Endothelial cell of umbilical vein (primary cell): ENCODE measurements around the gene MBD1. TPM values are rescaled to one million over a fixed set of nuclear protein-coding genes. Genes with fewer than 3 reads are reported as not detected.

ENCODE experiments used
- BruUV-seq: library from RNA; stranded (reverse); fragments of 400-500 nt; replicated peaks from 2 replicates; lab custom pipeline; 2021; lab: Mats Ljungman, UMichigan
- CTCF ChIA-PET: fragments of 300-600, 350-600 bp; sonication (Branson Sonifier 250); formaldehyde crosslinking; loops from one replicate; lab custom pipeline; 2021; ENCODE audit warnings: antibody characterized with exemption, inconsistent platforms; lab: Charles Lee
- POLR2A ChIA-PET: fragments of 300-600, 350-600 bp; sonication (Branson Sonifier 250); formaldehyde crosslinking; loops from one replicate; lab custom pipeline; 2021; ENCODE audit warnings: antibody characterized with exemption, inconsistent platforms; lab: Charles Lee
- DNase-seq: peaks from one replicate; pipeline ENCODE4 v3.0.0-alpha.2; 2011; ENCODE audit warnings: low read depth, low spot score
- FAIRE-seq: peaks from 2 replicates; lab custom pipeline; 2011; peaks lifted over from hg19 to GRCh38; lab: Jason Lieb, UNC
- H2AFZ ChIP-seq: 2 replicates; pipeline ENCODE4 v1.6.0; 2012; ENCODE audit warnings: low read depth, low read length, control low read depth, inconsistent platforms
- H3K27ac ChIP-seq: 2 replicates; pipeline ENCODE4 v1.5.1; 2011; ENCODE audit warnings: low read depth, mild to moderate bottlenecking, control low read depth, low read length, moderate library complexity; ENCODE audit not compliant: insufficient read depth
- H3K27me3 ChIP-seq, 2 experiments: 2 replicates each; pipeline versions ENCODE4 v1.6.0 to v1.6.1; 2011; ENCODE audit warnings: low read length in 2 of 2, mixed read lengths in 1 of 2; ENCODE audit not compliant: control insufficient read depth in 2 of 2, insufficient read depth in 2 of 2
- H3K36me3 ChIP-seq, 2 experiments: 2 replicates in 1 of 2; 3 replicates in 1 of 2; pipeline ENCODE4 v1.5.1; 2011; ENCODE audit warnings: low read length in 2 of 2, mild to moderate bottlenecking in 1 of 2, moderate library complexity in 1 of 2; ENCODE audit not compliant: control insufficient read depth in 2 of 2, insufficient read depth in 2 of 2; ENCODE audit errors: extremely low read depth in 1 of 2
- H3K4me1 ChIP-seq: 3 replicates; pipeline ENCODE4 v1.5.1; 2011; ENCODE audit warnings: mild to moderate bottlenecking, low read length; ENCODE audit not compliant: control insufficient read depth, insufficient read depth; ENCODE audit errors: extremely low read depth
- H3K4me2 ChIP-seq: 2 replicates; pipeline ENCODE4 v1.6.1; 2011; ENCODE audit warnings: low read length, control low read depth, mixed read lengths; ENCODE audit not compliant: insufficient read depth
- H3K4me3 ChIP-seq, 3 experiments: fragments of 200-600 bp in 1 of 3; sonication (generic), shearing (Covaris generic) in 1 of 3; replicated peaks in 1 of 3; 2 replicates each; pipeline ENCODE4 v1.5.1; 2011 to 2016; ENCODE audit warnings: control low read depth in 3 of 3, low read length in 3 of 3, mild to moderate bottlenecking in 2 of 3, inconsistent platforms in 1 of 3, low read depth in 1 of 3, moderate library complexity in 1 of 3; ENCODE audit not compliant: insufficient read depth in 1 of 3
- H3K79me2 ChIP-seq: 2 replicates; pipeline ENCODE4 v1.6.0; 2012; ENCODE audit warnings: low read length, inconsistent platforms; ENCODE audit not compliant: control insufficient read depth, insufficient read depth
- H3K9ac ChIP-seq: replicated peaks from 2 replicates; pipeline ENCODE3; 2011; ENCODE audit warnings: low read length, control low read depth; ENCODE audit not compliant: insufficient read depth; ENCODE audit errors: extremely low read depth
- H3K9me1 ChIP-seq: replicated peaks from 3 replicates; pipeline ENCODE4 v1.6.0; 2011; ENCODE audit warnings: mild to moderate bottlenecking, low read length; ENCODE audit not compliant: control insufficient read depth, insufficient read depth; ENCODE audit errors: extremely low read depth
- H3K9me3 ChIP-seq: replicated peaks from 2 replicates; pipeline ENCODE4 v1.5.1; 2012; ENCODE audit warnings: low read length, inconsistent platforms; ENCODE audit not compliant: control insufficient read depth, insufficient read depth
- H4K20me1 ChIP-seq: replicated peaks from 2 replicates; pipeline ENCODE3; 2011; ENCODE audit warnings: mild to moderate bottlenecking, low read length; ENCODE audit not compliant: control insufficient read depth, insufficient read depth; ENCODE audit errors: extremely low read depth
- GATA2 ChIP-seq: IDR thresholded peaks from 2 replicates; pipeline ENCODE4 v1.7.0; 2011; ENCODE audit warnings: low read depth, mild to moderate bottlenecking, moderate library complexity, mixed read lengths, low read length; ENCODE audit not compliant: insufficient read length, insufficient read depth
- POLR2A ChIP-seq: IDR thresholded peaks from 2 replicates; pipeline ENCODE4 v1.6.1; 2012; ENCODE audit warnings: low read depth, mild to moderate bottlenecking, control low read depth, low read length
- POLR2AphosphoS5 ChIP-seq: IDR thresholded peaks from 2 replicates; pipeline ENCODE4 v1.6.1; 2012; ENCODE audit warnings: low read depth, mild to moderate bottlenecking, control low read depth, low read length, moderate library complexity; ENCODE audit not compliant: insufficient read depth
- dilution Hi-C: fragments of 300-500 bp; cut with MboI; formaldehyde crosslinking; loops from one replicate; pipeline ENCODE4 v1.15.0; 2019; ENCODE audit warnings: low sequenced_read_pairs; ENCODE audit not compliant: extremely low pct_ligation_motif_present
- intact Hi-C: fragments of 100-400 bp; cut with micrococcal nuclease; formaldehyde crosslinking; loops from one replicate; pipeline ENCODE4 v1.10.0; 2022
- polyA plus RNA-seq, 4 experiments: library from polyadenylated mRNA; depleted of rRNA in 3 of 4; stranded (reverse) in 3 of 4; unstranded in 1 of 4; fragments of >200 nt; gene quantifications; 2 replicates each; pipeline versions ENCODE4 v1.2.1 to v1.2.3, GENCODE V29; 2011 to 2012; ENCODE audit warnings: missing spikeins in 1 of 4
- total RNA-seq: library from RNA; stranded (reverse); gene quantifications from 2 replicates; pipeline ENCODE4 v1.2.3, GENCODE V29; 2021
- TF ChIP-seq, protein P1 (sequence below): IDR thresholded peaks from 2 replicates; pipeline ENCODE4 v1.6.1; 2011; ENCODE audit not compliant: insufficient read depth, insufficient read length
- TF ChIP-seq, protein P2 (sequence below), 2 donors: IDR thresholded peaks; 1 replicate in 1 of 2; 2 replicates in 1 of 2; pipeline ENCODE4 v1.5.1; 2011; ENCODE audit warnings: low read length in 2 of 2, mild to moderate bottlenecking in 2 of 2, moderate library complexity in 2 of 2, control low read depth in 1 of 2, inconsistent platforms in 1 of 2, low read depth in 1 of 2; ENCODE audit not compliant: insufficient read depth in 1 of 2; ENCODE audit errors: extremely low read depth in 1 of 2

Gene MBD1
- total and polyA plus RNA-seq, 2 donors (not counting 3 experiments of a cell fraction or from before 2014, with no cell fraction given): 57.2 to 77.5 TPM

DNA sequence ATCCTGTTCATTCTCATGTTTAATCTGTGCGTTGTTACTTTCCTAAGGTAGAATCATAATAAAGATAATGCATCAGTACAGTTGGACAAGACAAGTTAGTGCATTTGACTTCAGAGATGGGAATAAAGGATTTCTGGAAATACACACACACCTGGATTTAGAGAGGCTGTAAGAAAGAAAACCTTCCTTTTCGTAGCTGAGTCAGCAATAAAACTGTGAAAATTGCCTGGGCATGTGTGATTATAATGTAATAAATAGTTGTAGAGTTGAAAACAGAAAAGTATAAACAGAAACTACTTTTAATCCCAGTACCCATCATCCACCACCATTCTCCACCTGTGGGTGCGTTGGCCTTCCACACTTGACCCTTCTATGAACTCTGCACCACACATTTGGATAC is 30.4 kb downstream of the MBD1 start:
- no TSS peak for BruUV-seq
- Histone ChIP-seq H3K9me1 (no peaks in the 10 kb centered on the region), H3K4me2 (no peak overlapping the region), H2AFZ (no peak overlapping the region), H3K9ac (no peak overlapping the region), H3K4me3 (no peak overlapping the region), H3K9me3 (no peaks in the 10 kb centered on the region), H3K79me2 (no peaks in the 10 kb centered on the region), H3K27ac (no peak overlapping the region), H3K4me1 (no peaks in the 10 kb centered on the region), H3K36me3 (no peaks in the 10 kb centered on the region), H4K20me1 (no peaks in the 10 kb centered on the region), H3K27me3 (no peaks in the 10 kb centered on the region)
- FAIRE-seq (no peak), DNase-seq (no peak)
- TF ChIP-seq POLR2A (no peak), GATA2 (no peak)
- TF ChIP-seq, protein P1, sequence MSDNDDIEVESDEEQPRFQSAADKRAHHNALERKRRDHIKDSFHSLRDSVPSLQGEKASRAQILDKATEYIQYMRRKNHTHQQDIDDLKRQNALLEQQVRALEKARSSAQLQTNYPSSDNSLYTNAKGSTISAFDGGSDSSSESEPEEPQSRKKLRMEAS: no peak
- dilution Hi-C loops (no loop called here), intact Hi-C loops (no loop called here)
- CTCF ChIA-PET: no interaction called here
- POLR2A ChIA-PET: no interaction called here

DNA sequence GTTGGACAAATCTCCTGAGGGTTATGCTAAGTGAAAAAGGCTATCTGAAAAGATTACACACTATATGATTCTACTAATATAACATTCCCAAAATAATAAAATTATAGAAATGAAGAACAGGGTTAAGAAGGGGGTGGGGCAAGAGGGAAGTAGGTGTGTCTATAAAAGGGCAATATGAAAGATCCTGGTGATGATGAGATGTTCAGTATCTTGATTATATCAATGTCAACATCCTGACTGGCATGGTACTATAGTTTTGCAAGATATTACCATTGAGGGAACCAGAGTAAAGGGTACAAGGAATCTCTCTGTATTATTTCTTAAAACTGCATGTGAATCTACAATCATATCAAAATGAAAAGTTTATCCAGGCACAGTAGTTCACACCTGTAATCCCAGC is 31.7 kb downstream of the MBD1 start:
- POLR2A ChIA-PET: no interaction called here
- TF ChIP-seq POLR2AphosphoS5: no peak
- TF ChIP-seq GATA2: no peak
- TF ChIP-seq, protein P2, sequence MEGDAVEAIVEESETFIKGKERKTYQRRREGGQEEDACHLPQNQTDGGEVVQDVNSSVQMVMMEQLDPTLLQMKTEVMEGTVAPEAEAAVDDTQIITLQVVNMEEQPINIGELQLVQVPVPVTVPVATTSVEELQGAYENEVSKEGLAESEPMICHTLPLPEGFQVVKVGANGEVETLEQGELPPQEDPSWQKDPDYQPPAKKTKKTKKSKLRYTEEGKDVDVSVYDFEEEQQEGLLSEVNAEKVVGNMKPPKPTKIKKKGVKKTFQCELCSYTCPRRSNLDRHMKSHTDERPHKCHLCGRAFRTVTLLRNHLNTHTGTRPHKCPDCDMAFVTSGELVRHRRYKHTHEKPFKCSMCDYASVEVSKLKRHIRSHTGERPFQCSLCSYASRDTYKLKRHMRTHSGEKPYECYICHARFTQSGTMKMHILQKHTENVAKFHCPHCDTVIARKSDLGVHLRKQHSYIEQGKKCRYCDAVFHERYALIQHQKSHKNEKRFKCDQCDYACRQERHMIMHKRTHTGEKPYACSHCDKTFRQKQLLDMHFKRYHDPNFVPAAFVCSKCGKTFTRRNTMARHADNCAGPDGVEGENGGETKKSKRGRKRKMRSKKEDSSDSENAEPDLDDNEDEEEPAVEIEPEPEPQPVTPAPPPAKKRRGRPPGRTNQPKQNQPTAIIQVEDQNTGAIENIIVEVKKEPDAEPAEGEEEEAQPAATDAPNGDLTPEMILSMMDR (IDR thresholded peaks at IDR 0.05; ENCODE audit: extremely low read depth in 1 of 2, insufficient read depth in 1 of 2, low read depth in 1 of 2, low read length in 2 of 2): no peak
- no peak for TF ChIP-seq POLR2A
- H3K27ac ChIP-seq: no peak overlapping the region
- CTCF ChIA-PET: no interaction called here
- H3K4me3 ChIP-seq: no peak overlapping the region
- BruUV-seq: no TSS peak
- H3K4me2 ChIP-seq: no peak overlapping the region
- no peaks in the 10 kb centered on the region for H3K79me2 ChIP-seq
- no peaks in the 10 kb centered on the region for H3K4me1 ChIP-seq
- H3K9ac ChIP-seq: no peak overlapping the region
- H3K36me3 ChIP-seq: no peaks in the 10 kb centered on the region
- H3K9me3 ChIP-seq: no peaks in the 10 kb centered on the region
- no peaks in the 10 kb centered on the region for H3K9me1 ChIP-seq
- no peaks in the 10 kb centered on the region for H4K20me1 ChIP-seq
- no peak for FAIRE-seq
- H3K27me3 ChIP-seq: no peaks in the 10 kb centered on the region
- dilution Hi-C loops (no loop called here), intact Hi-C loops (no loop called here)
- no peak for DNase-seq
- H2AFZ ChIP-seq: no peak overlapping the region
